Psoas muscle (tissue), 8 donors: Measurements from ENCODE around the gene PLEKHN1. TPM values are rescaled to one million over a fixed set of nuclear protein-coding genes. Genes with fewer than 3 reads are reported as not detected.

Source experiments
- ATAC-seq, 4 donors: fragments of 200-7000 bp; cut with Tn5 transposase; one replicate each; pipeline ENCODE4 v1.9.1; 2020; ENCODE audit warnings: moderate library complexity in 3 of 4, mild to moderate bottlenecking in 2 of 4
- DNase-seq, 2 donors: peaks; one replicate each; pipeline ENCODE4 v3.0.0-alpha.2; 2020
- H3K27ac ChIP-seq: fragments of 200-600 bp; one replicate; pipeline ENCODE4 v1.8.0; 2022
- H3K27me3 ChIP-seq, 3 donors: fragments of 200-600 bp in 1 of 3; one replicate each; pipeline versions ENCODE4 v1.6.1 to v1.8.0; 2013 to 2022; ENCODE audit warnings: low read length in 2 of 3, mild to moderate bottlenecking in 2 of 3, moderate library complexity in 1 of 3; ENCODE audit not compliant: insufficient read depth in 3 of 3
- H3K36me3 ChIP-seq, 2 donors: fragments of 200-600 bp in 1 of 2; one replicate each; pipeline versions ENCODE4 v1.6.1 to v1.8.0; 2013 to 2022; ENCODE audit warnings: low read depth in 1 of 2, mild to moderate bottlenecking in 1 of 2, moderate library complexity in 1 of 2; ENCODE audit not compliant: insufficient read depth in 1 of 2
- H3K4me1 ChIP-seq: fragments of 200-600 bp; one replicate; pipeline ENCODE4 v1.8.0; 2022
- H3K4me3 ChIP-seq: fragments of 200-600 bp; one replicate; pipeline ENCODE4 v1.8.0; 2022; ENCODE audit warnings: mild to moderate bottlenecking
- H3K9me3 ChIP-seq: fragments of 200-600 bp; one replicate; pipeline ENCODE4 v1.8.0; 2022
- CTCF ChIP-seq: fragments of 200-600 bp; IDR thresholded peaks from one replicate; pipeline ENCODE4 v1.8.0; 2022; ENCODE audit warnings: antibody characterized with exemption
- WGBS, 3 donors: extraction: QIAGEN DNeasy Blood & Tissue Kit; methylation state at CpG; one replicate each; pipeline versions ENCODE4 v1.1.6 to v1.1.7; 2013; 5-methylcytosine and 5-hydroxymethylcytosine counted together
- intact Hi-C, 2 donors: fragments of 100-400 bp; cut with DNase I; formaldehyde crosslinking; loops; one replicate each; pipeline versions ENCODE4 v1.11.0 to v1.14.2; 2022
- polyA plus RNA-seq, 3 donors: library from polyadenylated mRNA; stranded (reverse); fragments of 200-250 nt; gene quantifications; one replicate each; pipeline ENCODE4 v1.2.3, GENCODE V29; 2013
- total RNA-seq, 4 donors: library from RNA; stranded (reverse); fragmentation: NEBNext Ultra II Directional in 2 of 4; extraction: Animal tissue kit (Norgen Biotek cat#: 25700) in 2 of 4; gene quantifications; one replicate each; pipeline versions ENCODE4 v1.2.1 to v1.2.4, GENCODE V29; 2021 to 2023
- donor health status: healthy with polysubstance abuse.
- donor health status: DM: no; HTN: no; CAD: no; lungs with moderate emphysema.
- donor health status: Bipolar disorder and iron deficiency.
- donor health status: healthy.
- donor health status: DM: yes; HTN: yes; CAD: no.
- donor health status: DM: no; HTN: no; CAD: no.
- donor health status: DM: no; HTN: no; CAD: no.
- donor health status: DM: yes; HTN: yes; CAD: no.

The PLEKHN1 gene
- total and polyA plus RNA-seq, 7 donors, result 0.03 TPM; not detected in 6

DNA sequence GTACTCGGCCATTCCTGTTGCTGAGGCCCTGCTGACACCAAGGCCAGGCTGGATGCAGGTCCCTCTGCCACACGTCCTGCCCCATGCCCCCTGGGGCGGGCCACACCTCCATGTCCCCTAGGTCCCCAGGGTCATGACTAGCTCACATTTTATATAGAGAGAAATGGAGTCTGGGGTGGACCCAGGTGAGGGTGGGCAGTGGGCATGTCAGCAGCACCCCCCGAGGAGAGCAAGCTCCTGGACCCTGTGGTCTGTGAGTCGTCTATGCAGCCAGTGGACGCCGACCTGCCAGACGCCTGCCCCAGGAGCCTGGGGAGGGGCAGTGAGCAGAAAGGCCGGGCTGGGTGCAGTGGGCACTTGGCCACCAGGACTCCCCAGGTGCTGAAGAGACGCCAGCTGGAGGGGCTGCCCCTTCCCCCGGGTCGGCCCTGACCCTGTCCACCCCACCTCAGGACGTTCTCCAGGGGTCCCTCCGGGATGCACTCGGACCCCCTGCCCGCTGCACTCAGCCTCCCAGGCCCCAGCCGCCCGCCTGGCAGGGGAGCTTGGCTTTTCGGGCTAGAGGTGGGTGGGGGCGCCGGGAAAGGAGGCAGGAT is 26.7 kb upstream of the PLEKHN1 start:
- intact Hi-C loops, result loop anchor here in 1 of 2 donors (1.0 kb wide), 1 partner anchor 35 kb away; no protein-coding TSS in a partner anchor
- 17 to 21% (median 20%) methylated on average over 14 to 21 of the region's 21 CpGs for WGBS, 3 donors
- no peaks in the 10 kb centered on the region for H3K9me3 ChIP-seq
- DNase-seq (no peak), ATAC-seq (no peak)
- peaks cover 0 to 86% (median 38%) of the 10 kb centered on the region in 3 donors for H3K27me3 ChIP-seq
- no peak for TF ChIP-seq CTCF
- no peak overlapping the region for H3K27ac ChIP-seq
- H3K4me1 ChIP-seq, result peaks cover 26% of the 10 kb centered on the region
- H3K4me3 ChIP-seq, result peak overlapping the region; percentile 62
- peaks cover 0 to 2% of the 10 kb centered on the region in 2 donors for H3K36me3 ChIP-seq

GRCh38 chr1:940107-941014 is 25.9 kb upstream of the PLEKHN1 start:
- TF ChIP-seq CTCF, result no peak
- Histone ChIP-seq H3K27ac (no peak overlapping the region), H3K4me3 (peak overlapping the region; percentile 62), H3K4me1 (peaks cover 24% of the 10 kb centered on the region), H3K36me3 (peaks cover 0 to 10% of the 10 kb centered on the region in 2 donors), H3K9me3 (no peaks in the 10 kb centered on the region), H3K27me3 (peaks cover 0 to 80% (median 33%) of the 10 kb centered on the region in 3 donors)
- ATAC-seq (peak; percentile 55 to 72 (median 64)), DNase-seq (peak; percentile 61 to 73)
- WGBS, 3 donors, result 1% methylated on average over 51 to 83 of the region's 86 CpGs
- intact Hi-C loops, result no loop called here

DNA sequence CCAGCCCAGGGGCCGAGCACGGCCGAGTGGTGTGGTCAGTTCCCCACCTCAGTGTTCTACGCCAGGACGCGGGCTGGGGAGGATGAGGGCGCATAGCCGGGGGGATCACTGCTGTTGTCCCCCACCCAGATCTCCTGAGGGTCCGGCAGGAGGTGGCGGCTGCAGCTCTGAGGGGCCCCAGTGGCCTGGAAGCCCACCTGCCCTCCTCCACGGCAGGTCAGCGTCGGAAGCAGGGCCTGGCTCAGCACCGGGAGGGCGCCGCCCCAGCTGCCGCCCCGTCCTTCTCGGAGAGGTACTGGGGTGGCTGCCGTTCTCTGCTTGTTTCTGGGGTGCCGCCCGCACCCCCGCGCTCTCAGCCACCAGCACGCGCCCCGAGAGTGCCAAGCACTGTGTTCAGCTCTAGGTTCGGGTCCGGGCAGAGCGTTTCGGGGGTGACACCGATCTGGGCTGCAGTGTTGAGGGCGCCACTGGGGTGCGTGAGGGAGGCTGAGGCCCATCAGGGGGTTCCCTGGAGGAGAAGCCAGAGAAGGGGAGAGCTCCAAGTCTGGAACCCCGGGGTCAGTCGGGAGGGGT is 25.2 kb upstream of the PLEKHN1 start:
- H3K27me3 ChIP-seq, result peaks cover 0 to 73% (median 31%) of the 10 kb centered on the region in 3 donors
- peak overlapping the region; percentile 62 for H3K4me3 ChIP-seq
- H3K27ac ChIP-seq, result no peak overlapping the region
- DNase-seq, result no peak
- TF ChIP-seq CTCF, result no peak
- no peaks in the 10 kb centered on the region for H3K9me3 ChIP-seq
- peaks cover 0 to 15% of the 10 kb centered on the region in 2 donors for H3K36me3 ChIP-seq
- intact Hi-C loops, result no loop called here
- ATAC-seq, result peak in 1 of 4 donors; percentile 18
- WGBS, 3 donors, result 5 to 12% (median 7%) methylated on average over 24 to 36 of the region's 36 CpGs
- H3K4me1 ChIP-seq, result peaks cover 18% of the 10 kb centered on the region

GRCh38 chr1:941588-942383 is 24.5 kb upstream of the PLEKHN1 start:
- Histone ChIP-seq H3K4me1 (peaks cover 18% of the 10 kb centered on the region), H3K9me3 (no peaks in the 10 kb centered on the region), H3K36me3 (peaks cover 0 to 22% of the 10 kb centered on the region in 2 donors), H3K27me3 (peaks cover 0 to 66% (median 28%) of the 10 kb centered on the region in 3 donors), H3K4me3 (peak overlapping the region; percentile 62), H3K27ac (no peak overlapping the region)
- TF ChIP-seq CTCF, result no peak
- DNase-seq (peak in 1 of 2 donors; percentile 79), ATAC-seq (peak; percentile 5 to 33 (median 10))
- WGBS, 3 donors, result 0 to 1% (median 1%) methylated on average over 50 to 98 of the region's 98 CpGs
- intact Hi-C loops, result no loop called here
